HG03095 (cell line): Measurements from ENCODE around the gene GSG1L.

Experiments
- ATAC-seq: cut with Tn5 transposase; IDR thresholded peaks from one replicate; pipeline ENCODE4 v1.9.1; 2021; ENCODE audit warnings: moderate library complexity; ENCODE audit not compliant: unreplicated experiment

Gene GSG1L

DNA sequence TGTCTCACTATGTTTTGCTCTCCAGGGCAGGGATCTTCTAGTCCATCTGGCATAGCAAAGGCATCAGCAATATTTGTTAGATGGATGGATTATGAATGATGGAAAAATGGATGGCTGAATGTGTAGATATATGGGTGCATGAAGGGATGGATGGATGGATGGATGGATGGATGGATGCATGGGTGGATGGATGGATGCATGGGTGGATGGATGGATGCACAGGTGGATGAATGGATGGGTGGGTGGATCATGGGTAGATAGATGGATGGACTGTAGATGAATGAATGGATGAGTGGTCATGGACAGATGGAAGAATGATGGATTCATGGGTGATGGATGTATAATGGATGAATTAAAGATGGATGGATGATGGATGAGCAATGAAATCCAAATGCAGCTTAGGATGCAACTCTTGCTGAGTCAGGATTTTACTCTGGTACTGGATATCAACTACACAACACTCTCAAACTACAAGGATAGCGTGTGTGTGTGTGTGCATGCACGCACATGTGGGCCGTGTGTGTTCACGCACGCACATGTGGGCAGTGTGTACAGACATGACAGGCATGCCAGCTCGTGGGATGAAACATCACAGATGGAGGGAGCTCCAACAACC is 34.0 kb downstream of the GSG1L start:
- ATAC-seq = no peak

DNA sequence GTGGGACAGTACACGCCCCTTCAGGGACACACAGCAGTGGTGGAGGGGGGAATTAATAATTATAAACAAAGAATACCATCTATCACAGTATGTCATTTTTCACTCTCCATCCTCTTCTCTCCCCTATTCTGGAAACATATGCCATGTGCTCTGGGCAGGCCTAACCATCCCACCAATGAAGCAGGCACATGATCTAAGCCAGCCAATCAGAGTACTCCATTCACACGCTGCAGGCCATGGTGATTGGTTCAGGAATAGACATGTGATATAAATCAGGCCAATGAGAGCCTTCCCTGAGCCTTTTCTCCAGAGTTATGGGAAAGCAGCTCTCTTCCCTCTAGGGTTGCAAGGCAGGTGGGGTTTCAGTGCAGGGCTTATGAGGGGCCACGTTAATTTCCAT is 36.5 kb downstream of the GSG1L start:
- no peak for ATAC-seq

DNA sequence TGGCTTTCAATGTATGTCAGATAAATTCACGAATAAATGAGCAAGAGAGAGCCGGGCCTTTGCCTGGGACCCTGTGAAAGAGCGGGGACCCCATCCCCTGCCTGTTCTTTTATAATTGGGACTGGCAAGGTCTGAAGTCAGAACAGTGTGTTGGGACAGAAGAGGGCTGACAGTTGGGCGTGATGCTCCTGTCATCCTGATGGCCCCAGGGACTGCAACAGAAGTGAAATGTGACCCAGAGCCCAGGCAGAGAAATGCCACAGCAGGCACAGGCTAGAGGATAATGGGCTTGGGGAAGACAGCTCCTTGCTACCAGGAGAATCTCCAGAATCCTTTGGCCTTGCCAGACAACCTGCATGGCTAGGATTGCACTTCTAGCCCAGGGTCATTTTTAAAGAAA is 37.9 kb downstream of the GSG1L start:
- ATAC-seq = no peak

DNA sequence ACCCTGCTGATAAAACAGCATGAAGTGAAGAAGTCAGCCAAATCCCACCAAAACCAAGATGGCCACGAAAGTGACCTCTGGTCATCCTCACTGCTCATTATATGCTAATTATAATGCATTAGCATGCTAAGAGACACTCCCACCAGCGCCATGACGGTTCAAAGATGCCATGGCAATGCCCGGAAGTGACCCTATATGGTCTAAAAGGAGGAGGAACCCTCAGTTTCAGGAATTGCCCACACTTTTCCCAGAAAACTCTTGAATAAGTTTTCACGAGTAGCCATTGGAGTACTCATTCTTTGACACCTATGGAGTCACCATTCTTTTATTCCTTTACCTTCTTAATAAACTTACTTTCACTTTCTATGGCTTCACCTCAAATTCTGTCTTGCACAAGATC is 44.3 kb downstream of the GSG1L start:
- no peak for ATAC-seq

DNA sequence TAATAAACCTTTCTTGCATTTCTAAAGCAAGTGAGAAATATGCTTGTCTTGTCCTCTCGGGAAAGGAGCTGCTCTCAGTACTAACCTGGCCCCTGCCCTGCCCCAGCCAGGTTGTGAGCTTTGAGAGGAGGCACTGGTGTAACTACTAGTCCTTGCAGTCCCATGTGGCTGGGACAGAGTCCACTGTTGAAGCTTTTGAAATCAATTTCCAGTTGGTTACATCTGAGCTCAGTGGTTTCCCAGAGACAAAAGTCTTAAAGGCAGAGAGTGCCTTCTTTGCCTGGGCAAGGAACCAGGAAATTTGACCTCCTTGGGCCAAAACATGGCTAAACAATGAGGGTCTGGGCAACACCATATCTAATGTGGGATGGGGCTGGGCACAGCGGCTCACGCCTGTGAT is 48.7 kb downstream of the GSG1L start:
- ATAC-seq = no peak

DNA sequence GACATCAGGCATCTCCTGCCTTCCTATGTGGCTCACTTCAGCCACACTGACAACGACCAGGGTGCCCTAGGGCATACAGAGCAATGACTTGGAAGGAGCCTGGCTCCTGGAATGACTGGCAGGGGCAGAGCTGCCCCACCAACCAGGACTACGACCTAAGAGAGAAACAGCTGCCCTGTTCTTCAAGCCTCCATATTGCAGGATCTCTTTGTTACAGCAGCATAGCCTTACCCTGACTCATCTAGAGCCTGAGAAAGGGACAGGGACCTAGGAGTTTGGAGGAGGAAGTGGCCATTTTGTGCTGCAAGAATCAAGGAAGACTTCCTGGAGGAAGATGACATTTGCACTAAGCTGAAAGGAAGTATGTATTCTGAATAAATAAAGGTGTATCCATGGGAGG is 49.6 kb downstream of the GSG1L start:
- no peak for ATAC-seq

DNA sequence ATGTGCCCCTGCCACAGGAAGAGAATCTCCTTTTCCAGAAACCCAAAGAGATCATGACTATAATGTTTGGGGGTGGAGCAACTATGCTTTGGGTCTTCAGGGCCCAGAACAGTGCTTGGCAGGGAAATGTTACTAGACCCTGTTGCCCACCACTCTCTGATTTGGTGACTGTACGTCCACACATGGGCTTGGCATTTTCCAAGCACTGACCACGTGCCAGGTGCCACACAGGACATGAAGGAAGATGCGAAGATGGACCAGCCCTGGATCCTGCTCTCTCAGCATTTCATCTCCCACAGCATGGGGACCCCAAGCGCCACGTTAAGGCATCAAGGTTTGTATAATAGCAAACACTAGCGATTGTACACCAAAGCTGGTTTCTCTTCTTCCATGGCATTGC is 50.1 kb downstream of the GSG1L start:
- ATAC-seq = no peak

DNA sequence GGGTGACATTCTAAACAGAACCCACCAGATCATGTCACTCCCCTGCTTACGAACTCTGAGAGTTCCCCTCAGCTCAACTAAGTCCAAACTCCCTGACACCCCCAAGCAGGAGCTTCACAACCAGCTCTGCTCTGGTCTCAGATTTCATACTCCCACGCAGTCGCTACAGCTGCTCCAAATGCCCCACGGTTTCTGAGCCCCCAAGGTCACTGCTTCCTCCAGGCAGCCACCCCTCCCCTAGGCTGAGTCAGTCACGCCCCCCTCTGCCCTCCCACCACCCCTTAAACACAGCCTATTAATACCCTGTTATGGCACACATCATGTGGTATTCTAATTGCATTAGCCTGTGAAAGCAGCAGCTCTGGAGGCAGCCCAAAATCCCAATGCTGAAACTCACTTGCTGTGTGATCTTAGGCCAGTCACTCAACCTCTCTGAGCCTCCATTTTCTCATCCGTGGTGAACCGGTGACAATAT is 51.5 kb downstream of the GSG1L start:
- ATAC-seq = no peak

DNA sequence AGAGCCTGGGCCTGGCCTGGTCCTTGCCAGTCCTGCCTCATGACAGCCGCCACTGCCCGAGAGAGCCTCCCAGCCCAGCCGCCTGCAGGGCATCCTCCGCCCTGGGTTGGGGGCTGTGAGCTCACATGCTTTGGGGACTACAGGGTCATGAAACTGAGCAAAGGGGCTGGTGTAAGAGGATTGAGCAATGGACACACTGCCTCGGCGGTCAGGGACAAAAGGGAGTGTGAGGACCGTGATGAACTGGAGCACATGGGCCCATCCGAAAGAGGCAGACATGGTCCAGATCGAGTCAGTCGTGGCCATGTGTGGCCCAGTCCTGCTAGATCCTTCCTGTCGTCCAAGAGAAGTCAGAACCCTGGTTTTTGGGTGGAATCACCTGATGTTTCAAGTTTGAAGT is 52.3 kb downstream of the GSG1L start:
- ATAC-seq = no peak

DNA sequence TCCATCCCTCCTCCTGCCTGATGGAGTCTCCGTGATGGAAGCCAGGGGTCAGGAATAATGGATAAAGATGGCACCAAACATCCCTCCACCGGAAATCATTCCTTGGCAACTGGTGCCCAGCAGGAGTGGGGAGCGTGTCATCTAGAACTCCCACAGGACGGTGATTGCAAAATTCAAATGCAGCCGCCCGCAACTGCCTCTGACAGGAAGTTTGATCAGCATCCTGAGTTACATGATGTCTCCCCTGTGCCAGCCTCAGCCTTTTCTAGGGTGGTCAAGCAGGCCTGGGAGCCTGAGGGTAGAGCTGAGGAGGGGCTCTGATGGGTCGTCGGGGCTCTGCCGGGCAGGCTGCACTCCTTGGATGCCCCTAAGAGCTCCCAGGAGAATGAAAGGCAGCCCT is 52.8 kb downstream of the GSG1L start:
- no peak for ATAC-seq

DNA sequence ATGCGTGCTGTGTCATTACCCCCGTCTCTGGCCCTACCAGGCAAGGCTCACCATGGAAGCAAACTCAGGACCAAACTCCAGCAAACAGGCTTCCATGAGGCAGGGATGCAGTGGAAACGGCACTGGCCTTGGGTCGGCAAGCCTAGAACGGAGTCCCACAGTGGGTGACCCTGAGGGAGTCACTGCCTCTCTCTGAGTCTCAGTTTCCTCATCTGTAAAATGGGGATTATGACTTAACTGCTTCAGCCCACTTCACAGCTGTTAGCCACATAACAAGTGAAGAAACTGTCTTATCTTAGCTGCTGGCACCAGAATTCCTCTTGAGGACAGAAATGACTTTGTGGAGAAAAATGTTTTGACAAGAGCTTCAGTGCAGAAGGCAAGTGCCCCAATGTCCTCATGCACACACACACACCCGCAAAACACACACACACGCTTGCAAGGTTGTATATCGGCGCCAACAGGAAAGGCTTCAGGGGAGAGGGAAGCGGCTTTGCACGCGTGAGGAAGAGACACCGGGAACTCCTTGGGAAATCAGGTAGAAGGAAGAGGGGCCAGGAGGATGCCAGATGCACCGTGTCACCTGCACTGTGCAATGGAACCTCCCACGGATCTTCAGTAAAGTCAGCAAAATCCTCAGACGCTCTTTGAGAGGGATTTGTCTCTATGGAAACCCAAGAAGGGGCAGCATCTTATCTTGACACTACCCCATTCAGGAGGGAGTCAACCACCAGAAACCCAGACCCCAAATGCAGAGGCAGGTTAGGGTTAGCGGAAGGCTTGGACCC is 53.7 kb downstream of the GSG1L start:
- no peak for ATAC-seq

DNA sequence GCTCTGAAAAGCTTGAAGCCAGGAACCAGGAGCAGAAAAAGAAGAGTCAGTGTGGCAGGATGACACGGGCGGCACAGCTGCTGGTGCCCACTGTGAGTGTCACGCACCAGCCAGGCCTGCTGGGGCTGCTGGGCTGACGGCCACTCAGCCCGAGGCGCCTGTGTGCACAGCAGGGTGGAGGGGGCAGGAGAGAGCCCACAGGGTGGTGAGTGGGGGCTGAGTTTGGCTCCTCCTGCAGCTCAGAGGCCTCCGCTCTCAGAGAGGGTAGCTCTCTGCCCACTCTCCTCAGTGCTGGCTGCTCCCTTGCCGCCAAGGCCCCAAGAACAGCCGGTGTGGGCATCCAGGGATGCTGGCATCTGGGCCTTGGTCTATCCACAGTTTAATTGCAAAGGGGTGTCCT is 59.6 kb downstream of the GSG1L start:
- ATAC-seq = no peak

DNA sequence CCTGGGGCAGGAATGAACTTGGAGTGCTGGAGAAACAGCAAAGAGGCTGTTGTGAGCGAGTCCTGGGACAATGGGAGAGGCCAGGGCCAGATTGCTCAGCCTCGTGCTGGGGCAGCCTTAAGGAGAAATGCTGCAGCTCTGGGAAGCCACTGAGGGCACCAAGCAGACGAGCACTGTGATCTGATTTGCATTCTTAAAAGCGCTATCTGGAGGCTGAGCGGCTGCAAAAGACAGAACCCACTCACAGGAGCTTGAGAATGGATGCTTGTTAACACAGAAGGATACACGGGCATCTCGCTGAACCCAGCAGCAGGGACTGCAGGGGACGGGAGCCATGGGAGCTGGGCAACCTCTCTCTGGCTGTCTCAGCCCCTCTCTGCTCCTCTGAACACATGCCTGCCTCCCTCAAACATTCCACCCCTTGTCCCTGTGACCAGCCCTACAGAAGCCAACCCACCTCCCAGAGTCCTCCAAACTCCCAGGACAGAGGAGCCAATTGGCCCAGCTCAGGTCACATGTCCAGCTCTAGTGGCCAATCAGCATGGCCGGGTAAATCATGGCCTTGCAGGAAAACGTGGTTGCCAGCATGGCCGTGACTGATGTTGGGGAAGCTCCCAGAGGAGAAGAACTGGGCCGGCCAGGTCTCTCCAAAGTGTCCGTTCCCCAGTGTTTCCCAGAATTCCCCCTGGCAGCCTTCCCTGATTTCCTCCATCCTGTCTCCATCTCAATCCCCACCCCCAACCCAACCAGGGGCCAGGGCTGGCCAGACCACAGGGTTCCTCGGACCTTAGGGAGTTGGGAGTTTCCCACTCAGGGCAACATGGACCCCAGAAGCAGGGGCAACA is 60.3 kb downstream of the GSG1L start:
- no peak for ATAC-seq

DNA sequence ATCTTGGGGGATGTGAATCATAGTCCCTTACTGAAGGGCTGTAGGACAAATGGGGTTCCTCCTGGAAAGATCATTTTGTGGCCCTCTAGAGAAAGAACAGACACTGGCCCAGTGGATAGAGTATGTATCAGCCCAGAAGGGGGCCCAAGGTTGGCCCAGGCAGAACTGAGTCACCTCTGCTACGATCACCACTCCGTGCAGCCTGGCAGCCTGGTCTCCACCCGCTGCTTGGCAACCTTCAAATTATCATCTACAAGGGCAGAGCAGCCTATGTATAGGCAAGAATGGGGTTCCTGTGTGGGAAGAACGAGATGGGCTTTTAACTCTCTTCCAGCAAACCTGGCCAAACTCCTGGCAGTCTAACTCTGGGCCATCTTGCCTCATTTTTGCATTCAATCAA is 61.9 kb downstream of the GSG1L start:
- no peak for ATAC-seq

DNA sequence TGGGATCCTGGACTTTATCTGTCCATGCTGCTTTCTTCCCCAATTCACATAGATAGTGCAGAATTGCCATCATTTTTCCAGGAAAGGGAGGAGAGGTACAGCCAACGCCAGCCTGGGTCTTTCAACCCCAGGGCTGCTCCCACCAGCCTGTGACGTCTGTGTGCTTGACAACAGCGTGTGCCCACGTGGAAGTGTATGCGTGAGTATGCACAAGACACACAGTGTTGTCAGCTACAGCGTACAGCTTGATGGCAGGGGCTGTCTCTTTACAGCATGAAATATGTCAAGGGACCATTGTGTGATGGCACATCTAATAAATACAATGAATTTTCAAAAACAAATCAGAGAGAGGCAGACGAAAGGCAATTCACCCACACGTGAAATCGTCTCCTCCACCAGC is 62.3 kb downstream of the GSG1L start:
- no peak for ATAC-seq

DNA sequence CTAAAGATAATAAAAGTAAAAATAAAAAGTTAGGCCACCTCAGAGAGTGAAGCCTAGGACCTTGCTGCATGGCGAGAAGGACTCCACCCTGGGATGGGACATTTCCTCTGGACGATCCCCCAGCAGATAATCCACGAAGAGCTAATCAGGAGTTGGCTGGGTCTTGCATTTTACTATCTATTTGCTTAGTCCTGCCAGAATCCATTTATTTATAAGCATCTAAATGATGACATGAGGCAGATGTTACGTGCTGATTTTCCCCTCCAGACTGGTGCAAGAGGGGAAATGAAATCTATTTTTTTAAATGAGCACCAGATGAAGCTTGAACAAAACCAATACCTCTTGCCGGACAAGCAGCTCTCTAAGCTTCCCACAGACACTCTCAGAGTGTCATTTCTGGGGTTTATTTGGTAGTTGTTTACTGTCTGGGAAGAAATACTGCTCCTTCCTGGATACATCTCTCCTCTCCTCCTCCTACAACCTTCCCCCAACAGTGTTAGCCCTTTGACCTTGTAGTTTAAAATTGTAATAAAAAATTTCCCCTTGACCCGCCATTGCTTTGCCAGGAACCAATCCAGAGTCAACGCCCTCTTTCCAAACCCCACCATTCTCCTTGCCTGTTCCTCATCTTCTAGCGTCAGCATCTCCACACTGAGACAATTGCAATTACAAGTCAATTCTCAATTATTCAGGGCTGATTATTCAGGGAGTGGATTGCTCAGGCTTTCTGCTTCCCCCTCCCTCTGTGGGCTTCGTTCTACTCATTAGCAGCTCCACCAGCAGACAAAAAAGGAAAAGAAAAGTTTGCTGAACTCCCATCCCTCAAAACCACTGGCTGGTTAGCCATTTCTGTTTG is 63.0 kb downstream of the GSG1L start:
- no peak for ATAC-seq

DNA sequence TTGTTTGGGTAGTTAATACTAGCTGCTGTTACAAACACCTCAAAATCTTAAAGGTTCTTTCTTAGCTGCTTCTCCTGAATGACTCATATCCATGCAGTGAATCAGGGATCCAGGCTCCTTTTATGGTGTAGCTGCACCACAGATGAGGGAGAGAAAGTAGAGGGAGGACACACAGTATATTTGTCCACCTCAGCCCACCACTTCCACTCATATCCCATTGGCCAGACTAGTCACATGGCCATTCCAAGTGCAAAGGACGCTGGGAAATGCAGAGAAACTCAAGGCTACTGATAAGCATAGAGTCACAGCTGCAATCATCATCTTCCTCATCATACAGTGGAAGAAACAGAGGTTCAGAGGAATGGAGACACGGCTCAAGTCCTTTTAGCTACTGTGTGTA is 63.8 kb downstream of the GSG1L start:
- ATAC-seq = no peak

DNA sequence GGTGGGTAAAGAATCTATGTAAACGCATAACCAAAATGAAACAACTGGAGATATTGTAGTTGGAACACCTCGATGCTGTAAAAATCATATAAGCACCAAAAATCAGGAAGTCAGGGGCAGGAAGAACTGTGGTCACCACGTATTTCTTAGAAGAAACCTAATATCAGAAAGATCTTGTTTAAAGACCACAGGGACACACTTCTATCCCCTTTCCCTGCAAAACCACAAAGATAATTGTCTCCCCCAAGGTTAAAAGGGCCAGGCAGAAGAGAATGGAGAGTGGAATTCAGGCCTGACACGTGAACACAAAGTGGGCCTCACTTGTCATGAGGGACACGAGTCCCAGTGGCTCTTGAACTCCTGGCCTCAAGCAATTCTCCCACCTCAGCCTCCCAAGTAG is 68.1 kb downstream of the GSG1L start:
- ATAC-seq = no peak

DNA sequence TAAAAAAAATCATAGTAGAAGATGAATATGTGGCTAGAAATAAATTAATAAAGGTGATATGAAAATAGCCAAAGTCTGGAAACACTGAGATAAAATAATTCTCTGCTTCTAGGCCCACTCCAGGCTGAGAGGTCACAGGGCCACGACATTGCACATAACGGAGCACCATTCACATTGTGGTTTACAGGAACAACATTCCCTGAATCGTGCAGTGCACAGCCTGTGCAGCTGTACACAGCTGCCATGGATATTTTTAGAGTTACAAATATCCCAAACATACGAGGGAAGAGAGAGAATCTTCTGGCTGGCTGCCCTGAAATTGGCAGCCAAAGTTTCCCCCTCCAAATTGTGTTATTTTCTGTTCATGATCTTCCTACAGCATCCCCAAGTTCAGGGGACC is 68.8 kb downstream of the GSG1L start:
- ATAC-seq = no peak

DNA sequence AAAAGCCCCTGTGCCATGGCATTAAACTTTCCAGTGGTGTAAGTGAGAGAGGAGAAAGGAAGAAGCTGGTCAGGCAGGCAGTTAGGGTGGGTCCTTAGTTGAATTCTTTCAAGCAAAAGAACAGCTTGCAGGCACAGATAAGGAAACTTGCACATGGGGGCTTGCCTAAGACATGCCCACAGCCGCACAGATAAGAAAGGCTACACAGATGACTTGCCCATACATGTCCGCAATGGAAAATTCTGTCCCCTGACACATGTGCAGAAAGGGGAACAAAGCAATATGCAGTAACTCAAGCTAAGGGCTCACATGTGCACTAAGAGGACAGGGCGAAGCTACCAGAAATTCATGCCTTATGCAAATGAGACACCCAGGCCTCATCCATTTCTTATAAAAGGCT is 69.9 kb downstream of the GSG1L start:
- no peak for ATAC-seq

DNA sequence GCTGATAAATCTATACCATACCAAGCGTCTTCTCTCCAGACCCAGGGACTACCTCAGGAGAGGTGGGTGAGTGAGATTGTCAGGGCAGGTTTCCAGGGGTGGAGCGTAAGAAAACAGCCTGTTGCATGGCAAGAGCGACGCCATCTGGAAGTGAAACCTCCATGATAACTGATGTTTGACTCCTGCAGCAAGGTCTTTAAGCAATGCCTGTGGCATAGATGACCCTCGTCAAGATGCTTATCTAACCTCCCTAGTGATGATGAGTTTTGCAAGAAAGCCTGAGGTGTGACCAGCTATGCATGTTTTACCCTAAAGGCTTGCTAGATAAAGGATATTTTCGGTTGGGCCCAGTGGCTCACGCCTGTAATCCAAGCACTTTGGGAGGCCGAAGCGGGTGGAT is 71.6 kb downstream of the GSG1L start:
- no peak for ATAC-seq
